Mesendoderm (in vitro differentiated cells): ENCODE data around the gene IL17RD.

Experiments used
- DNase-seq: peaks from one replicate; pipeline ENCODE4 v3.0.0; 2013
- H2AK5ac ChIP-seq: 2 replicates; pipeline ENCODE4 v1.6.1; 2013; ENCODE audit warnings: low read length, inconsistent platforms
- H2BK120ac ChIP-seq: 2 replicates; pipeline ENCODE4 v1.6.1; 2013; ENCODE audit warnings: low read depth, mild to moderate bottlenecking, low read length, moderate library complexity, mixed read lengths
- H2BK15ac ChIP-seq: replicated peaks from 2 replicates; pipeline ENCODE4 v1.6.1; 2013; ENCODE audit warnings: low read depth, mild to moderate bottlenecking, moderate library complexity
- H2BK5ac ChIP-seq: 2 replicates; pipeline ENCODE4 v1.6.1; 2013; ENCODE audit warnings: low read length, inconsistent platforms
- H3K18ac ChIP-seq: 2 replicates; pipeline ENCODE4 v1.6.1; 2013; ENCODE audit warnings: mild to moderate bottlenecking, low read length, mixed read lengths
- H3K23ac ChIP-seq: one replicate; pipeline ENCODE4 v1.6.1; 2013; ENCODE audit warnings: low read length
- H3K27ac ChIP-seq: 2 replicates; pipeline ENCODE4 v1.5.1; 2013; ENCODE audit warnings: low read depth, mild to moderate bottlenecking, inconsistent platforms, low read length, moderate library complexity
- H3K27me3 ChIP-seq: 2 replicates; pipeline ENCODE4 v1.6.1; 2013; ENCODE audit warnings: low read length, control low read depth, mild to moderate bottlenecking, inconsistent platforms; ENCODE audit not compliant: insufficient read depth, poor library complexity
- H3K36me3 ChIP-seq: 2 replicates; pipeline ENCODE4 v1.6.1; 2013; ENCODE audit warnings: low read length, inconsistent platforms; ENCODE audit not compliant: control insufficient read depth, insufficient read depth
- H3K4ac ChIP-seq: one replicate; pipeline ENCODE4 v1.6.1; 2013; ENCODE audit warnings: low read depth, mild to moderate bottlenecking, low read length, moderate library complexity
- H3K4me1 ChIP-seq: 2 replicates; pipeline ENCODE4 v1.6.1; 2013; ENCODE audit warnings: low read depth, low read length, inconsistent platforms; ENCODE audit not compliant: control insufficient read depth
- H3K4me2 ChIP-seq: 2 replicates; pipeline ENCODE4 v1.6.1; 2013; ENCODE audit warnings: low read length
- H3K4me3 ChIP-seq: 2 replicates; pipeline ENCODE4 v1.5.1; 2013; ENCODE audit warnings: mild to moderate bottlenecking, low read length
- H3K56ac ChIP-seq: one replicate; pipeline ENCODE4 v1.6.1; 2013; ENCODE audit warnings: low read length
- H3K79me1 ChIP-seq: 2 replicates; pipeline ENCODE4 v1.6.1; 2013; ENCODE audit warnings: low read length, inconsistent platforms
- H3K79me2 ChIP-seq: 2 replicates; pipeline ENCODE4 v1.6.1; 2013; ENCODE audit warnings: mild to moderate bottlenecking, low read length; ENCODE audit not compliant: control insufficient read depth, insufficient read depth
- H3K9ac ChIP-seq: 2 replicates; pipeline ENCODE4 v1.6.1; 2013; ENCODE audit warnings: low read length, inconsistent platforms
- H4K5ac ChIP-seq: one replicate; pipeline ENCODE4 v1.6.1; 2013; ENCODE audit warnings: low read length
- H4K8ac ChIP-seq: one replicate; pipeline ENCODE4 v1.6.1; 2013; ENCODE audit warnings: low read depth, mild to moderate bottlenecking, control low read depth, low read length, moderate library complexity
- WGBS: extraction: QIAGEN DNeasy Blood & Tissue Kit; methylation state at CpG from one replicate; pipeline ENCODE4 v1.1.7; 2013; ENCODE audit warnings: low lambda C conversion rate, missing lambda C conversion rate; ENCODE audit not compliant: insufficient coverage; ENCODE audit errors: extremely low coverage; 5-methylcytosine and 5-hydroxymethylcytosine counted together

IL17RD gene

DNA sequence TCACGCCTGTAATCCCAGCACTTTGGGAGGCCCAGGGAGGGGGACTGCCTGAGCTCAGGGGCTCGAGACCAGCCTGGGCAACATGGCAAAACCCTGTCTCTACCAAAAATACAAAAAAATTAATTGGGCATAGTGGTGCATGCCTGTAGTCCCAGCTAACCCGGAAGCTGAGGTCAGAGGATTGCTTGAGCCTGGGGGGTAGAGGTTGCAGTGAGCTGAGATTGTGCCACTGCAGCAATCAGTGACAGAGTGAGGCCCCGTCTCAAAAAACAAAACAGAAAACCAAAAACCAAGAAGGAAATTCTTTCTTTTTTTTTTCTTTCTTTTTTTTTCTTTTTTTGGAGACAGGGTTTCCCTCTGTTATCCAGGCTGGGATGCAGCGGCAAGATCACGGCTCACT, 101.2 kb downstream of the IL17RD start:
- Histone ChIP-seq H3K4me2 (no peak overlapping the region), H2BK5ac (no peak overlapping the region), H3K18ac (no peak overlapping the region), H3K27ac (no peak overlapping the region), H2BK120ac (no peak overlapping the region), H3K4me1 (peaks cover 2% of the 10 kb centered on the region), H3K9ac (no peak overlapping the region), H2AK5ac (no peak overlapping the region), H3K36me3 (no peaks in the 10 kb centered on the region), H3K4me3 (no peak overlapping the region), H3K27me3 (no peaks in the 10 kb centered on the region), H4K5ac (no peak overlapping the region), H2BK15ac (no peak overlapping the region), H3K4ac (no peak overlapping the region), H3K23ac (no peak overlapping the region), H3K79me2 (no peaks in the 10 kb centered on the region), H4K8ac (no peak overlapping the region), H3K79me1 (peaks cover 3% of the 10 kb centered on the region), H3K56ac (no peak overlapping the region)
- DNase-seq = no peak
- WGBS = no CpG with 5 or more reads among the region's 6 CpGs

GRCh38 chr3:57063032-57063431, 102.1 kb downstream of the IL17RD start:
- Histone ChIP-seq H3K9ac (no peak overlapping the region), H3K4me3 (no peak overlapping the region), H3K4ac (peak overlapping the region; percentile 20), H3K23ac (no peak overlapping the region), H2AK5ac (no peak overlapping the region), H3K4me1 (peaks cover 2% of the 10 kb centered on the region), H2BK15ac (no peak overlapping the region), H3K79me2 (no peaks in the 10 kb centered on the region), H3K27me3 (no peaks in the 10 kb centered on the region), H3K36me3 (no peaks in the 10 kb centered on the region), H2BK5ac (no peak overlapping the region), H3K56ac (no peak overlapping the region), H3K18ac (no peak overlapping the region), H3K4me2 (no peak overlapping the region), H4K5ac (no peak overlapping the region), H3K79me1 (peaks cover 1% of the 10 kb centered on the region), H4K8ac (no peak overlapping the region), H2BK120ac (no peak overlapping the region), H3K27ac (no peak overlapping the region)
- no CpG with 5 or more reads among the region's 5 CpGs for WGBS
- DNase-seq = no peak

- H4K5ac ChIP-seq = no peak overlapping the region
- H2BK120ac ChIP-seq = no peak overlapping the region
- peaks cover 1% of the 10 kb centered on the region for H3K79me1 ChIP-seq
- DNase-seq = peak; percentile 33
- H3K79me2 ChIP-seq = no peaks in the 10 kb centered on the region
- no CpG with 5 or more reads among the region's 9 CpGs for WGBS
- H3K27me3 ChIP-seq = no peaks in the 10 kb centered on the region
- H2AK5ac ChIP-seq = no peak overlapping the region
- H3K9ac ChIP-seq = peak overlapping the region; percentile 11
- H3K36me3 ChIP-seq = no peaks in the 10 kb centered on the region
- no peak overlapping the region for H3K4ac ChIP-seq
- H3K4me1 ChIP-seq = peaks cover 2% of the 10 kb centered on the region
- no peak overlapping the region for H4K8ac ChIP-seq
- no peak overlapping the region for H3K18ac ChIP-seq
- no peak overlapping the region for H2BK5ac ChIP-seq
- H3K23ac ChIP-seq = peak overlapping the region; percentile 24
- H3K27ac ChIP-seq = no peak overlapping the region
- H2BK15ac ChIP-seq = no peak overlapping the region
- H3K4me3 ChIP-seq = no peak overlapping the region
- H3K56ac ChIP-seq = peak overlapping the region; percentile 75
- H3K4me2 ChIP-seq = no peak overlapping the region
These were observed 103.0 kb downstream of the IL17RD start for GRCh38 chr3:57062101-57062631.

- no CpG with 5 or more reads among the region's 3 CpGs for WGBS
- no peak for DNase-seq
- no peak overlapping the region for H3K23ac ChIP-seq
- no peak overlapping the region for H2BK15ac ChIP-seq
- no peaks in the 10 kb centered on the region for H3K79me2 ChIP-seq
- H3K27ac ChIP-seq = no peak overlapping the region
- H4K5ac ChIP-seq = no peak overlapping the region
- peaks cover 2% of the 10 kb centered on the region for H3K4me1 ChIP-seq
- no peak overlapping the region for H2BK120ac ChIP-seq
- H3K79me1 ChIP-seq = peaks cover 1% of the 10 kb centered on the region
- H3K18ac ChIP-seq = no peak overlapping the region
- no peak overlapping the region for H2AK5ac ChIP-seq
- no peak overlapping the region for H2BK5ac ChIP-seq
- H3K4me2 ChIP-seq = no peak overlapping the region
- no peak overlapping the region for H3K4ac ChIP-seq
- no peak overlapping the region for H3K56ac ChIP-seq
- no peak overlapping the region for H3K9ac ChIP-seq
- no peaks in the 10 kb centered on the region for H3K36me3 ChIP-seq
- H3K4me3 ChIP-seq = no peak overlapping the region
- H3K27me3 ChIP-seq = no peaks in the 10 kb centered on the region
- H4K8ac ChIP-seq = no peak overlapping the region
These were observed 103.6 kb downstream of the IL17RD start for GRCh38 chr3:57061556-57061955.

DNA sequence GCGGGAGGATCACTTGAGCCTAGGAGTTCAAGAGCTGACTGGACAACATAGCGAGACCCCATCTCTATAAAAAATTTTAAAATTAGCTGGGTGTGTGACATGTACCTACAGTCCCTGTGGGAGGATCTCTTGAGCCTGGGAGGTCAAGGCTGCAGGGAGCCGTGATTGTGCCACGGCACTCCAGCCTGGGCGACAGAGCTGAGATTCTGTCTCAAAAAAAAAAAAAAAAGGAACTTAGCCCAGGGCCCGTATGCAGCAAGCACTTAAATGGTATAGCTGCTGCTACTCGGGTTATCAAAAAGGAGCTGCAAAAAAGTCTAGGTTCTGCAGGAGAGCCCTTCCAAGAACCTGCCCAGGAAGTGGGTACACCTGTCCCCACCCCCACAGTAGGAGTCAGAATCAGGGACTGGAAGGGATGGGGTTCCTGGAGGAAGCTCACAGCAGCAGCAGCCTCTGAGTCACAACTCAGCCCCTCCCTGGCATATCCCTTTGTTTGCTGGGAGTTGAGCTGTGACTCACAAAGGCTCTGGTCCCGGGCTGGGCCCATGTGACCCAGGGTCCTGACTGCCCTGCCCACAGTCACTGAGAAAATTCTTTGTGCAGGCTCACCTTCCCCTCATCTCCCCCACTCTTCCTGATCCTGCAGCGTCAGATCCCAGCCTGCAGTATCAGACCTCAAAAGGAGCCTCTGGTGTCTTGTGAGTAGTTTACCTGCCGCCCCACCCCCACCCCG, 104.9 kb downstream of the IL17RD start, which contains the start of gene SPATA12:
Gene SPATA12 (plus strand): TSS at position 576 of the 733 bp plus-strand sequence. CDS start 13,031 bp downstream, outside the sequence.
- no peak within 1 kb of the TSS for H4K8ac ChIP-seq
- H3K18ac ChIP-seq = no peak within 1 kb of the TSS
- no peak within 1 kb of the TSS for H3K4me3 ChIP-seq
- peaks cover 2% of the 10 kb centered on the region for H3K4me1 ChIP-seq
- H3K36me3 ChIP-seq = no peaks in the 10 kb centered on the region
- no peak within 1 kb of the TSS for H2BK120ac ChIP-seq
- no peak within 1 kb of the TSS for H3K4me2 ChIP-seq
- H3K79me1 ChIP-seq = peaks cover 1% of the 10 kb centered on the region
- no peak within 1 kb of the TSS for H4K5ac ChIP-seq
- H3K23ac ChIP-seq = no peak within 1 kb of the TSS
- no peak within 1 kb of the TSS for H2BK15ac ChIP-seq
- H3K9ac ChIP-seq = peak within 1 kb of the TSS; percentile 41
- no peaks in the 10 kb centered on the region for H3K27me3 ChIP-seq
- H3K79me2 ChIP-seq = no peaks in the 10 kb centered on the region
- H2BK5ac ChIP-seq = no peak within 1 kb of the TSS
- no peak within 1 kb of the TSS for H3K4ac ChIP-seq
- peak within 1 kb of the TSS; percentile 69 for H3K27ac ChIP-seq
- peak within 1 kb of the TSS; percentile 76 for H3K56ac ChIP-seq
- DNase-seq = peak; percentile 98
- WGBS = no CpG with 5 or more reads among the region's 11 CpGs
- H2AK5ac ChIP-seq = no peak within 1 kb of the TSS
